GM21786 (cell line): ENCODE results near the gene GTF2H4.
"Not testable (repeated sequence)": the region's sequence is repeated elsewhere in the genome, so short reads cannot be mapped to it uniquely, and the experiment has no call there.

Experiments
- ATAC-seq: cut with Tn5 transposase; IDR thresholded peaks from one replicate; pipeline ENCODE4 v1.9.1; 2021; ENCODE audit not compliant: unreplicated experiment

The GTF2H4 gene

GRCh38 chr6:30917487-30917886 lies 9.5 kb downstream of the GTF2H4 start:
- no peak for ATAC-seq

GRCh38 chr6:30918670-30919069 lies 10.7 kb downstream of the GTF2H4 start:
- no peak for ATAC-seq

GRCh38 chr6:30922447-30922852 lies 14.4 kb downstream of the GTF2H4 start:
- no peak for ATAC-seq

- not testable (repeated sequence) for ATAC-seq
Observed at GRCh38 chr6:30924040-30924627, 16.1 kb downstream of the GTF2H4 start.

- ATAC-seq, result no peak
Observed at GRCh38 chr6:30926644-30927043, 18.6 kb downstream of the GTF2H4 start.

GRCh38 chr6:30927080-30927479 lies 19.1 kb downstream of the GTF2H4 start:
- ATAC-seq, result not testable (repeated sequence)

- no peak for ATAC-seq
Observed at GRCh38 chr6:30928677-30929076, 20.7 kb downstream of the GTF2H4 start.

GRCh38 chr6:30930506-30930905 lies 22.5 kb downstream of the GTF2H4 start:
- ATAC-seq, result no peak

GRCh38 chr6:30931272-30931671 lies 23.3 kb downstream of the GTF2H4 start:
- ATAC-seq, result no peak

- ATAC-seq, result no peak
Observed at GRCh38 chr6:30931969-30932645, 24.1 kb downstream of the GTF2H4 start, which contains the start of gene SFTA2. SFTA2 (minus strand) TSS chr6:30932170; CDS start chr6:30932096, 74 bp downstream.

GRCh38 chr6:30932665-30933365 lies 24.8 kb downstream of the GTF2H4 start:
- ATAC-seq, result no peak

GRCh38 chr6:30935018-30935417 lies 27.0 kb downstream of the GTF2H4 start:
- ATAC-seq, result no peak

- no peak for ATAC-seq
Observed at GRCh38 chr6:30937265-30937664, 29.3 kb downstream of the GTF2H4 start.

GRCh38 chr6:30938730-30939129 lies 30.7 kb downstream of the GTF2H4 start:
- no peak for ATAC-seq

GRCh38 chr6:30939473-30939872 lies 31.5 kb downstream of the GTF2H4 start:
- ATAC-seq, result no peak

- no peak for ATAC-seq
Observed at GRCh38 chr6:30940361-30940986, 32.5 kb downstream of the GTF2H4 start, which contains the start of gene MUCL3. MUCL3 (plus strand) TSS chr6:30940973; CDS start chr6:30941000, 27 bp downstream.

- ATAC-seq, result no peak
Observed at GRCh38 chr6:30942338-30943060, 34.5 kb downstream of the GTF2H4 start.

GRCh38 chr6:30944051-30944450 lies 36.0 kb downstream of the GTF2H4 start:
- ATAC-seq, result no peak

- no peak for ATAC-seq
Observed at GRCh38 chr6:30945281-30945680, 37.3 kb downstream of the GTF2H4 start.

GRCh38 chr6:30947231-30947630 lies 39.2 kb downstream of the GTF2H4 start:
- ATAC-seq, result no peak

- ATAC-seq, result no peak
Observed at GRCh38 chr6:30948811-30949210, 40.8 kb downstream of the GTF2H4 start.
